ENCODE results near the gene SPACA7.

The SPACA7 gene

DNA sequence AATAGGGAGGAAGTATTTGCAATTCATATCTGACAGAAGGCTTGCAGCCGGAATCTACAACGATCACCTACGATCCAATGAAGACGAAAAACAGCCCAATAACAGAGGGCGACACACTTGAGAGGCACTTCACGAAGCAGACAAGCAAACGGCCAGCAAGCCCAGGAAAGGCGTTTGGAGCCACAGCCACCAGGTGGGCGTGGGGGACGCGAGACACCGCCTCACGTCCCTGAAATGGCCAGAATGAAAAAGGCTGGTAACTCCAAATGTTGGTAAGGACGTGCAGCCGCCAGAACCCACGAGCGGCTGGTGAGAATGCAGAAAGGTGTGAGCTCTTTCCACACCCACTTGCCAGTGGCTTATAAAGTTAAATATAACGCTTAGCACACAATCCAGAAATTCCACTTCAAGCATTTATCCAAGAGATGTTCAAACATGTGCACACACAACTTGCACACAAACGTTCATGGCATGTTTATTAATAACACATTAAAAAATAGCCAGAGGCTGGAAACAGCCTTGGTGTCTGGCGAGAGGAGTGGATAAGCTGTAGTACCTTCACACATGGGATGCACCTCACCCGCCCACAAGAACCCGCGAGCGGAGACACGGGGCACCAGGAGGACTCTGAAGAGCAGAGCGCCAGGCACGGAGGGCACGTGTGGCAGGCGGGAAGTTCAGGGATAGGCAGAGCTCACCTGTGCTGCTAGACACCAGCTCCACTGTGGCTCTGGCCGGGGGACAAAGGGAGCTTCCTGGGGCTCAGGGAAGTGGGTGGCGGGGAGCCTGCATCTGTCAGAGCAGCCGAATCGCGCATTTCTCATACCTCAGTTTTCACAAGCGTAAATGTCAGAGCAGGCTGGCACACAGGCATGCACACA, 89.3 kb downstream of the SPACA7 start:
- DNase-seq (ENCODE audit: low spot score): no peak

GRCh38 chr13:112466132-112467058, 90.2 kb downstream of the SPACA7 start:
- no peak for DNase-seq (ENCODE audit: low spot score)

- DNase-seq (ENCODE audit: low spot score): no peak
These were observed 91.1 kb downstream of the SPACA7 start for GRCh38 chr13:112467236-112467635.

GRCh38 chr13:112468069-112468468, 91.9 kb downstream of the SPACA7 start:
- no peak for DNase-seq (ENCODE audit: low spot score)

DNA sequence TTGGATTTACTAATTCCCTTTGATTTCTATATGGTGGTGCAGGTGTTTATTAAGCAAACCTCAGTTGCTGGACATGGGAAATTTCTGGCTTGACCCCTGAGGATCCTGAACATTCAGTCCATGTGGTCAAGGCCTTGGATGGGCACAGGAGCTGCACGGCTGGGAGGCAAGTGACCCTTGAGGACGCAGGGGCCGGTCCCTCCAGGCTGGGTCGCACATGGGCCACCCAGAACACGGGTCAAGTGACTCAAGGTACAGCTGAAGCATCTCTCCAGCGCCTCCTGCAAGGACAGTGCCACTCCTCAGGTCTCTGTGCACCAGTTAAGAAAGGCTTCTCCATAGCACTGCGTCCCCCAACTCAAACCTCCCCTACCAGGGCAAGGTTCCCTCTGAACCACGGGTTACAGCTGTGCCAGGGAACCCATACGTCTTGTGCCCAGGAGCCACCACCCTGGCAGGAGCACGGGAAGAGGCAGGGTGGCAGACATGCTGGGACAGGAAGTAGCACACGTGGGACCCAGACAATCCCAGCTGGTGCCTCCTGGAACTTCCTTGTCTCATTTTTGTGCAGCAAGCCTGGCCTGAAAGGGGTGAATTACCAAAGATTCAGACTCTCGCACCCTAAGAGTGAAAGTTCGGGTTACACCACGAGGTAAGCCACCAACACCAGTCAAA, 93.1 kb downstream of the SPACA7 start:
- DNase-seq (ENCODE audit: low spot score): no peak

- no peak for DNase-seq (ENCODE audit: low spot score)
These were observed 97.7 kb downstream of the SPACA7 start for GRCh38 chr13:112473818-112474217.

- DNase-seq (ENCODE audit: low spot score): no peak
These were observed 98.7 kb downstream of the SPACA7 start for GRCh38 chr13:112474869-112475268.

GRCh38 chr13:112475889-112476288, 99.7 kb downstream of the SPACA7 start:
- DNase-seq (ENCODE audit: low spot score): no peak

DNA sequence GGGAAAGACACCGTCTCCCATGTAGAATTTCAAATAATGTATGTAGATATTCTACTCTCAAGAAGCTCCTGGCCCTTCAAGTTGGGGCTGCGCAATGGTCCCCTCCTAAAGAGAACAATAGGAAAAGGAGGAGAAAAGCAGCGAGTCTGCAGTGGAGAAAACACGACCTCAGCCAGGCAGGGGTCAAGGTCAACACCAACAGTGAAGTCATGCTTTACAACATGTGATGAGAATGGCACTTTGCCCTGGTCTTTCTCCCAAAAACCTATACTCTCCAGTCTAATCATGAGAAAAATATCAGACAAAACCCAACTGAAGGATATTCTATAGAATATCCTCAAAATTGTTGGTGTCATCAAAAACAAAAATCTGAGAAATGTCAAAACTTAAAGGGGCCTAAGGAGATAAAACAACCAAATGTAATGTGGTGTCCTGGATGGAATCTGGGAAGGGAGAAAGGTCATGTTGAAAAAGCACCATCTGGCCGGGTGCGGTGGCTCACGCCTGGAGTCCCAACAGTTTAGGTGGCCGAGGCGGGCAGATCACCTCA, 101.0 kb downstream of the SPACA7 start:
- no peak for DNase-seq (ENCODE audit: low spot score)

GRCh38 chr13:112479389-112479788, 103.2 kb downstream of the SPACA7 start:
- no peak for DNase-seq (ENCODE audit: low spot score)

DNA sequence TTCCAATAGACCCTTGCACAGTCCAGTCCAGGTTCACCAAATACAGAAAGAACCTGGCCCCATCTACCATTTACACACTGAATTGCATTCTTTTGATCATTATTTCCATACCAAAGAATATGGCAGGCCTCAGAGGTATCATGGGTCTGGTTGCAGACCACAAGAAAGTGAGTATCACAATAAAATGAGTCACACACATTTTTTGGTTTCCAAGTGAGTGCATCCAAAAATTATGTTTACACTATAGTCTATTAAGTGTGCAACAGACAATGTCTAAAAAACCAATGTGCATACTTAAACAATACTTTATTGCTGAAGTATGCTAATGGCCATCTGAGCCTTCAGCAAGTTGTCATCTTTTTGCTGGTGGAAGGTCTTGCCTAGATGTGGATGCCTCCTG, 105.3 kb downstream of the SPACA7 start:
- no peak for DNase-seq (ENCODE audit: low spot score)

DNA sequence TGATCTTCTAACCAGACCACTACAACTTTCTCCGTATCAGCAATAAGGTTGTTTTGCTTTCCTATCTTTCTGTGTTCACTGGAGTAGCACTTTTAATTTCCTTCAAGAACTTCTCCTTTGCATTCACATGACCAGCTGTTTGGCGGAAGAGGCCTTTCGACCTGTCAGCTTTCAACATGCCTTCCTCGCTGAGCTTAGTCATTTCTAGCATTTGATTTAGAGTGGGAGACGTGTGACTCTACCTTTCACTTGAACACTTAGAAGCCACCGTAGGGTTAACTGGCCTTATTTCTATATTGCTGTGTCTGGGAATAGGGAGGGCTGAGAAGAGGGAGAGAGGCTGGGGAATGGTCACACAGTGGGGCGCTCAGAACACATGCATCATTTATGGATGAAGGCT, 107.1 kb downstream of the SPACA7 start:
- no peak for DNase-seq (ENCODE audit: low spot score)

Measured in CD4-positive, alpha-beta T cell treated with Interleukin-2 at 100 ng/mL for 4 hours (primary cell).